HG02571 (cell line): ENCODE results near the gene PADI3.
"Not testable (repeated sequence)": the region's sequence is repeated elsewhere in the genome, so short reads cannot be mapped to it uniquely, and the experiment has no call there.

Source experiments
- ATAC-seq: cut with Tn5 transposase; IDR thresholded peaks from one replicate; pipeline ENCODE4 v1.9.1; 2021; ENCODE audit warnings: mild to moderate bottlenecking, moderate library complexity; ENCODE audit not compliant: unreplicated experiment

Gene PADI3

GRCh38 chr1:17239420-17239819, 9.5 kb upstream of the PADI3 start:
- ATAC-seq = no peak

- not testable (repeated sequence) for ATAC-seq
Measured at GRCh38 chr1:17241011-17241779, 7.7 kb upstream of the PADI3 start.

GRCh38 chr1:17241780-17242074, 7.2 kb upstream of the PADI3 start:
- ATAC-seq = not testable (repeated sequence)

- ATAC-seq = no peak
Measured at GRCh38 chr1:17243274-17243673, 5.6 kb upstream of the PADI3 start.

GRCh38 chr1:17244821-17245740, 3.8 kb upstream of the PADI3 start:
- no peak for ATAC-seq

- ATAC-seq = no peak
Measured at GRCh38 chr1:17245816-17246325, 3.0 kb upstream of the PADI3 start.

- ATAC-seq = no peak
Measured at GRCh38 chr1:17246971-17247370, 1.9 kb upstream of the PADI3 start.

- ATAC-seq = no peak
Measured at GRCh38 chr1:17250601-17251000, 1.7 kb downstream of the PADI3 start.

GRCh38 chr1:17251246-17251645, 2.3 kb downstream of the PADI3 start:
- no peak for ATAC-seq

GRCh38 chr1:17251701-17252376, 2.9 kb downstream of the PADI3 start:
- ATAC-seq = no peak

- ATAC-seq = no peak
Measured at GRCh38 chr1:17255336-17255735, 6.4 kb downstream of the PADI3 start.

GRCh38 chr1:17258116-17258757, 9.3 kb downstream of the PADI3 start:
- no peak for ATAC-seq

GRCh38 chr1:17258758-17259130, 9.8 kb downstream of the PADI3 start:
- no peak for ATAC-seq

GRCh38 chr1:17259233-17259873, 10.5 kb downstream of the PADI3 start:
- no peak for ATAC-seq

GRCh38 chr1:17260264-17260663, 11.4 kb downstream of the PADI3 start:
- no peak for ATAC-seq

GRCh38 chr1:17260738-17261137, 11.8 kb downstream of the PADI3 start:
- no peak for ATAC-seq

GRCh38 chr1:17263936-17264335, 15.0 kb downstream of the PADI3 start:
- no peak for ATAC-seq

GRCh38 chr1:17264470-17264869, 15.6 kb downstream of the PADI3 start:
- ATAC-seq = no peak

GRCh38 chr1:17265162-17265561, 16.3 kb downstream of the PADI3 start:
- no peak for ATAC-seq

- no peak for ATAC-seq
Measured at GRCh38 chr1:17265950-17266349, 17.1 kb downstream of the PADI3 start.
